Sigmoid colon (tissue), 7 donors: ENCODE results near the gene RPS16. TPM values are rescaled to one million over a fixed set of nuclear protein-coding genes. Genes with fewer than 3 reads are reported as not detected.

ENCODE experiments used
- DNase-seq: peaks from one replicate; pipeline ENCODE4 v3.0.0-alpha.2; 2019
- H3K27ac ChIP-seq, 4 donors: fragments of 200-600 bp; sonication (generic); one replicate each; pipeline ENCODE4 v1.5.1; 2016 to 2019; ENCODE audit warnings: mild to moderate bottlenecking in 1 of 4
- H3K27me3 ChIP-seq, 3 donors: fragments of 200-600 bp; sonication (generic); one replicate each; pipeline ENCODE4 v1.5.1; 2019; ENCODE audit warnings: mild to moderate bottlenecking in 1 of 3
- H3K36me3 ChIP-seq, 4 donors: fragments of 200-600 bp; sonication (generic); one replicate each; pipeline ENCODE4 v1.5.1; 2016 to 2019
- H3K4me1 ChIP-seq, 4 donors: fragments of 200-600 bp; sonication (generic); one replicate each; pipeline ENCODE4 v1.5.1; 2017 to 2019
- H3K4me3 ChIP-seq, 4 donors: fragments of 200-600 bp; sonication (generic); one replicate each; pipeline ENCODE4 v1.5.1; 2017 to 2019; ENCODE audit warnings: mild to moderate bottlenecking in 2 of 4, moderate library complexity in 1 of 4
- H3K9me3 ChIP-seq, 4 donors: fragments of 200-600 bp in 3 of 4; sonication (generic) in 3 of 4; one replicate each; pipeline versions ENCODE4 v1.5.1 to v1.6.1; 2013 to 2019
- CTCF ChIP-seq, 4 experiments: fragments of 450-650 bp in 3 of 4; fragments of 200-600 bp in 1 of 4; IDR thresholded peaks; one replicate each; pipeline ENCODE4 v1.5.1; 2016 to 2019; ENCODE audit warnings: antibody characterized with exemption in 4 of 4, mild to moderate bottlenecking in 3 of 4, moderate library complexity in 2 of 4
- EP300 ChIP-seq, 4 donors: sonication (generic); formaldehyde crosslinking; IDR thresholded peaks; one replicate each; pipeline ENCODE4 v1.6.1; 2017; ENCODE audit warnings: antibody characterized with exemption in 4 of 4
- POLR2A ChIP-seq, 2 donors: fragments of 450-650 bp; IDR thresholded peaks; one replicate each; pipeline ENCODE4 v1.6.1; 2016; ENCODE audit warnings: antibody characterized with exemption in 2 of 2, mild to moderate bottlenecking in 2 of 2, moderate library complexity in 2 of 2
- POLR2AphosphoS5 ChIP-seq, 4 donors: sonication (generic); formaldehyde crosslinking; IDR thresholded peaks; one replicate each; pipeline ENCODE4 v1.6.1; 2017; ENCODE audit warnings: antibody characterized with exemption in 4 of 4
- WGBS, 2 donors: extraction: QIAGEN DNeasy Blood & Tissue Kit; methylation state at CpG; one replicate each; pipeline ENCODE4 v1.1.7; 2013; 5-methylcytosine and 5-hydroxymethylcytosine counted together
- intact Hi-C: fragments of 100-400 bp; cut with DNase I; formaldehyde crosslinking; loops from one replicate; pipeline ENCODE4 v1.15.1; 2023
- polyA plus RNA-seq, 3 donors: library from polyadenylated mRNA; stranded (reverse); fragments of 200-250 nt; gene quantifications; one replicate each; pipeline ENCODE4 v1.2.3, GENCODE V29; 2013
- small RNA-seq, 3 donors: library from RNA; depleted of rRNA; stranded (forward); fragments of <200 nt; gene quantifications; one replicate each; pipeline ENCODE3, GENCODE V24; 2016
- total RNA-seq, 4 donors: library from RNA; depleted of rRNA; stranded (reverse); fragments of >200 nt; gene quantifications; one replicate each; pipeline ENCODE4 v1.1.0, GENCODE V29; 2016
- donor health status: healthy with polysubstance abuse.
- donor health status: Bipolar disorder and iron deficiency.
- donor health status: healthy.

RPS16 gene
- total and polyA plus RNA-seq, 7 donors, result 1,648 to 4,564 (median 2,918) TPM

- Histone ChIP-seq H3K4me1 (peaks cover 0 to 15% (median 13%) of the 10 kb centered on the region in 4 donors), H3K4me3 (no peak overlapping the region), H3K27me3 (no peaks in the 10 kb centered on the region), H3K27ac (no peak overlapping the region), H3K9me3 (no peaks in the 10 kb centered on the region), H3K36me3 (peaks cover 43 to 89% (median 54%) of the 10 kb centered on the region in 4 donors)
- intact Hi-C loops, result no loop called here
- WGBS, 2 donors, result 85 to 89% methylated on average over 20 of the region's 20 CpGs
- TF ChIP-seq EP300 (IDR thresholded peaks at IDR 0.05), result no peak
- DNase-seq, result no peak
Observed at GRCh38 chr19:39385629-39386411, 49.9 kb downstream of the RPS16 start.

GRCh38 chr19:39384839-39385568 is 50.7 kb downstream of the RPS16 start:
- peaks cover 51 to 98% (median 62%) of the 10 kb centered on the region in 4 donors for H3K36me3 ChIP-seq

More at GRCh38 chr19:39384839-39385568, 50.7 kb downstream of the RPS16 start:
- peaks cover 0 to 9% (median 8%) of the 10 kb centered on the region in 4 donors for H3K4me1 ChIP-seq
- H3K4me3 ChIP-seq, result no peak overlapping the region
- TF ChIP-seq POLR2A (IDR thresholded peaks at IDR 0.05) (no peak), POLR2AphosphoS5 (IDR thresholded peaks at IDR 0.05) (no peak), CTCF (IDR thresholded peaks at IDR 0.05) (no peak), EP300 (IDR thresholded peaks at IDR 0.05) (no peak)
- no peak overlapping the region for H3K27ac ChIP-seq
- H3K27me3 ChIP-seq, result no peaks in the 10 kb centered on the region
- no peak for DNase-seq
- H3K9me3 ChIP-seq, result no peaks in the 10 kb centered on the region
- 68 to 75% methylated on average over 9 of the region's 9 CpGs for WGBS, 2 donors
- intact Hi-C loops, result no loop called here

Small RNAs within 50 kb of the gene (small RNA-seq; reads per million reads assigned to genes)
- 0 reads per million in 3 donors for gene MIR4530

Other genes with a start within 250 kb of the RPS16 start
- under 1 TPM in 1 of 4 donors, not detected in 3; 0.41 TPM for gene NCCRP1, start 239.0 kb downstream of the RPS16 start, total RNA-seq
- gene NCCRP1, start 239.0 kb downstream of the RPS16 start, polyA plus RNA-seq, result under 1 TPM in 2 of 3 donors, not detected in 1; 0.52 to 0.60 TPM
- gene SYCN, start 231.7 kb downstream of the RPS16 start, total RNA-seq, result not detected
- not detected for gene SYCN, start 231.7 kb downstream of the RPS16 start, polyA plus RNA-seq
- gene IFNL3, start 190.9 kb downstream of the RPS16 start, total RNA-seq, result not detected
- under 1 TPM in 1 of 3 donors, not detected in 2; 0.22 TPM for gene IFNL3, start 190.9 kb downstream of the RPS16 start, polyA plus RNA-seq
- not detected for gene IFNL4, start 187.1 kb downstream of the RPS16 start, total RNA-seq
- not detected for gene IFNL4, start 187.1 kb downstream of the RPS16 start, polyA plus RNA-seq
- not detected for gene IFNL2, start 167.6 kb downstream of the RPS16 start, total RNA-seq
- gene IFNL2, start 167.6 kb downstream of the RPS16 start, polyA plus RNA-seq, result not detected
- not detected for gene IFNL1, start 139.5 kb downstream of the RPS16 start, total RNA-seq
- under 1 TPM in 1 of 3 donors, not detected in 2; 0.09 TPM for gene IFNL1, start 139.5 kb downstream of the RPS16 start, polyA plus RNA-seq
- gene LRFN1, start 115.1 kb downstream of the RPS16 start, total RNA-seq, result 1 to 10 TPM in 3 of 4 donors, under 1 TPM in 1; 0.82 to 1.8 (median 1.2) TPM
- 1 to 10 TPM in 1 of 3 donors, under 1 TPM in 2; under 0.01 to 1.0 (median 0.23) TPM for gene LRFN1, start 115.1 kb downstream of the RPS16 start, polyA plus RNA-seq
- 10 to 100 TPM in 1 of 4 donors, 1 to 10 TPM in 3; 5.3 to 23.1 (median 8.6) TPM for gene GMFG, start 99.9 kb downstream of the RPS16 start, total RNA-seq
- gene GMFG, start 99.9 kb downstream of the RPS16 start, polyA plus RNA-seq, result 10 to 100 TPM; 37.2 to 98.6 (median 56.5) TPM
- 10 to 100 TPM; 37.8 to 83.6 (median 65.4) TPM for gene SAMD4B, start 93.5 kb downstream of the RPS16 start, total RNA-seq
- gene SAMD4B, start 93.5 kb downstream of the RPS16 start, polyA plus RNA-seq, result 10 to 100 TPM; 28.4 to 79.4 (median 38.4) TPM
- gene PAF1, start 44.8 kb downstream of the RPS16 start, total RNA-seq, result 10 to 100 TPM; 37.5 to 51.8 (median 43.5) TPM
- 10 to 100 TPM; 28.2 to 40.5 (median 37.2) TPM for gene PAF1, start 44.8 kb downstream of the RPS16 start, polyA plus RNA-seq
- 10 to 100 TPM; 25.2 to 44.6 (median 33.7) TPM for gene MED29, start 44.6 kb downstream of the RPS16 start, total RNA-seq
- gene MED29, start 44.6 kb downstream of the RPS16 start, polyA plus RNA-seq, result 10 to 100 TPM; 22.8 to 33.5 (median 31.0) TPM
- 100 to 1,000 TPM in 3 of 4 donors, 10 to 100 TPM in 1; 78.1 to 320 (median 190) TPM for gene ZFP36, start 29.1 kb downstream of the RPS16 start, total RNA-seq
- gene ZFP36, start 29.1 kb downstream of the RPS16 start, polyA plus RNA-seq, result 100 to 1,000 TPM; 112 to 298 (median 228) TPM
- 10 to 100 TPM in 3 of 4 donors, 1 to 10 TPM in 1; 8.2 to 28.8 (median 12.5) TPM for gene PLEKHG2, start 23.3 kb downstream of the RPS16 start, total RNA-seq
- 10 to 100 TPM in 1 of 3 donors, under 1 TPM in 2; 0.60 to 14.9 (median 0.69) TPM for gene PLEKHG2, start 23.3 kb downstream of the RPS16 start, polyA plus RNA-seq
- gene SUPT5H, start 9.6 kb upstream of the RPS16 start, total RNA-seq, result 100 to 1,000 TPM in 2 of 4 donors, 10 to 100 TPM in 2; 72.1 to 104 (median 89.1) TPM
- gene SUPT5H, start 9.6 kb upstream of the RPS16 start, polyA plus RNA-seq, result 100 to 1,000 TPM in 1 of 3 donors, 10 to 100 TPM in 2; 52.3 to 112 (median 67.5) TPM
- 10 to 100 TPM; 42.1 to 54.4 (median 46.8) TPM for gene TIMM50, start 44.9 kb upstream of the RPS16 start, total RNA-seq
- 10 to 100 TPM; 26.4 to 54.9 (median 37.9) TPM for gene TIMM50, start 44.9 kb upstream of the RPS16 start, polyA plus RNA-seq
- gene DLL3, start 63.0 kb upstream of the RPS16 start, total RNA-seq, result under 1 TPM in 1 of 4 donors, not detected in 3; 0.36 TPM
- gene DLL3, start 63.0 kb upstream of the RPS16 start, polyA plus RNA-seq, result under 1 TPM in 1 of 3 donors, not detected in 2; 0.17 TPM
- gene SELENOV, start 79.2 kb upstream of the RPS16 start, total RNA-seq, result not detected
- gene SELENOV, start 79.2 kb upstream of the RPS16 start, polyA plus RNA-seq, result not detected
- gene EID2B, start 96.9 kb upstream of the RPS16 start, total RNA-seq, result 1 to 10 TPM; 3.9 to 7.7 (median 5.3) TPM
- gene EID2B, start 96.9 kb upstream of the RPS16 start, polyA plus RNA-seq, result 1 to 10 TPM in 2 of 3 donors, under 1 TPM in 1; 0.46 to 2.0 (median 1.8) TPM
- gene EID2, start 104.2 kb upstream of the RPS16 start, total RNA-seq, result 10 to 100 TPM in 3 of 4 donors, 1 to 10 TPM in 1; 9.7 to 16.4 (median 13.2) TPM
- 10 to 100 TPM in 1 of 3 donors, 1 to 10 TPM in 2; 7.6 to 10.7 (median 8.4) TPM for gene EID2, start 104.2 kb upstream of the RPS16 start, polyA plus RNA-seq
- not detected for gene LGALS13, start 166.6 kb upstream of the RPS16 start, total RNA-seq
- gene LGALS13, start 166.6 kb upstream of the RPS16 start, polyA plus RNA-seq, result not detected
- not detected for gene LGALS16, start 220.0 kb upstream of the RPS16 start, total RNA-seq
- gene LGALS16, start 220.0 kb upstream of the RPS16 start, polyA plus RNA-seq, result not detected